H1 (cell line): ENCODE results near the gene NR1D2. TPM values are rescaled to one million over a fixed set of nuclear protein-coding genes. Genes with fewer than 3 reads are reported as not detected.

Experiments
- NANOG ChIP-seq: IDR thresholded peaks from 2 replicates; pipeline ENCODE4 v1.6.1; 2011; ENCODE audit warnings: low read length, low read depth, mild to moderate bottlenecking, inconsistent platforms; ENCODE audit not compliant: insufficient read depth, poor library complexity, severe bottlenecking
- SRF ChIP-seq: IDR thresholded peaks from 2 replicates; pipeline ENCODE4 v1.6.1; 2011; ENCODE audit warnings: mild to moderate bottlenecking, low read depth, low read length, moderate library complexity
- polyA plus RNA-seq, 7 experiments: library from polyadenylated mRNA; depleted of rRNA in 3 of 7; stranded (reverse) in 5 of 7; unstranded in 2 of 7; fragments of >200 nt in 5 of 7; fragments of 200-250 nt in 2 of 7; gene quantifications; 1 replicate in 5 of 7; 2 replicates in 1 of 7; 4 replicates in 1 of 7; pipeline versions ENCODE4 v1.2.1 to v1.2.3, GENCODE V29; 2011 to 2013; ENCODE audit warnings: missing spikeins in 2 of 7, mixed read lengths in 2 of 7
- total RNA-seq: library from RNA; stranded (reverse); fragmentation: NEBNext Ultra II Directional; extraction: Animal tissue kit (Norgen Biotek cat#: 25700); gene quantifications from 2 replicates; pipeline ENCODE4 v1.2.1, GENCODE V29; 2021

Gene NR1D2
- total and polyA plus RNA-seq, 2 of the 8 experiments (the other 6 are each of a cell fraction or from before 2014, with no cell fraction given): 5.9 to 21.7 TPM

DNA sequence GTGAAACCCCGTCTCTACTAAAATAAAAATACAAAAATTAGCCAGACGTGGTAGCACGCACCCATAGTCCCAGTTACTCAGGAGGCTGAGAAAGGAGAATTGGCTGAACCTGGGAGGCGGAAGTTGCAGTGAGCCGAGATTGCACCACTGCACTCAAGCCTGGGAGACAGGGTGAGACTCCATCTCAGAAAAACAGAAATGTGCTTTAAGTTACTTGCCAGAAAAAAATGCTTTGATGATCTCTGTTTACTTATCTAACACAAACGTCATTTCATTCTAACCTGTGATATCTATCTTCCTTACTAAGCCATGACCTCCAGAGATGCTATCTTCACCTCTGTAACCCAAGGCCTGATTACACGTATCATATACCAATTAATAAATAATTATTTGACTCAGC lies 35.7 kb upstream of the NR1D2 start (continued):
- TF ChIP-seq NANOG (no peak), SRF (no peak)
